Kidney capillary endothelial cell (primary cell): ENCODE results near the gene LMO7.
A peak's percentile ranks its signal among the peaks of the same experiment; 100 is the strongest.
"Not testable (repeated sequence)": the region's sequence is repeated elsewhere in the genome, so short reads cannot be mapped to it uniquely, and the experiment has no call there.

ENCODE experiments used
- DNase-seq: peaks from one replicate; pipeline ENCODE4 v3.0.0-alpha.2; 2018; ENCODE audit warnings: low spot score

The LMO7 gene

DNA sequence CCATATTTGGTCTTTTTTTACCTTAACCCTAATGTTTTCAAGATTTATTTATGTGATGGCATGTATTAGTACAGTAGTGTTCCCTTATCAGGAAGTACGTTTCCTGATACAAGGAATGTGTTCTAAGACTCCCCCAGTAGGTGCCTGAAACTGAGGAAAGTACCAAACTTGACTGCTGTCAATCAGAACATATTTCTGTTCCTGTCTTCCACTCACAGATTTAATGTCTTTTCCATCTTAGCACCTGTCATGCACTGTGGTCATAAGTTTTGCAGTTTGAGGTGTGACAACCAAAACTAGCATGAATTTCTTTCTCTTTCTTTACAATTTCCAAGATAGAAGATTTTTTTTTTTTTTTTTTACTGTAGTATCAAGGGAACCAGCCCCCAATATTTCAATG lies 62.9 kb downstream of the LMO7 start:
- no peak for DNase-seq

DNA sequence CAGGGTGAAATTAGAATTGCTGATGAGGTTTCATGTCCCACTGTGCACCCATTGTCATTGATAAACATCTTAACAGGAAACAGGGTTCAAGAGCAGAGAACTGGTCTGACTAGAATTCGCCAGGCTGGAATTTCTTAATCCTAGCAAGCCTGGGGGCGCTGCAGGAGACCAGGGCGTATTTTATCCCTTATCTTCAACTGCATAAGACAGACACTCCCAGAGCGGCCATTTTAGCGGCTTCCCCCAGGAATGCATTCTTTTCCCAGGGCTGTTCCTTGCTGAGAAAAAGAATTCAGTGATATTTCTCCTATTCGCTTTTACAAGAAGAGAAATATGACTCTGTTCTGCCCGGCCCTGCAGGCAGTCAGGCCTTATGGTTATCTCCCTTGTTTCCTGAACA lies 63.6 kb downstream of the LMO7 start:
- DNase-seq: not testable (repeated sequence)

DNA sequence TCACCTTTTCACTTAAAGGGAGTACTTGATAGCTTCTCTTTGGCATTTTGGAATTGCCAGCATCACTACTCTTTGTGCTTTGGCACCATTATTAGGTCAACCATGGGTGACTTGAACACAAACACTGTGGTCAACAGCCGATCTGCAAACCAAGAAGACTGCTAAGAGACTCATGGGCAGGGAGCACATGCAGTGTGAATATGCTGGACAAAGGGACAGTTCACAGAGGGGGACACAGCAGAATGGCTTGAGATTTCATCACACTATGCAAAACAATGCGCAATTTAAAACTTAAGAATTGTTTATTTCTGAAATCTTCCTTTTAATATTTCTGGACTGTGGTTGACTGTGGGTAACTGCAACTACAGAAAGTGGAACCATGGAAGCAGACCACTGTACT lies 64.4 kb downstream of the LMO7 start:
- no peak for DNase-seq

DNA sequence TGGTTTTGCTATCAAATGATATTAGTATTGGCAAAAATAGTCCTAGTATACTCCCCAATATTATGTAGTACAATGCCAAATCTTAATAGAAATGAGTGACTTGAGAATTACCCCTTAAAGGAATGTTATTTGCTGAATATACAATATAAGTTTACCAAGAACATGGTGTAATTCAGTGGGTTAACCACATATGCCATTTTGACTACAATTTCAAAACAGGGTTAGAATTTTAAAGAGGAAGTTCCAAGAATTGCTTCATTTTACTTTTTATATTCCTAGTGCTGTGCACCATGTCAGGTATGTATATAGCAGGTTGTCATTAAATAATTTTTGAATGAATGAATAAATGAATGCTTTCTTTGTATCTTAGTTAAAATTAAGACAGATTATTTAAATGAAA lies 66.3 kb downstream of the LMO7 start:
- DNase-seq: no peak

DNA sequence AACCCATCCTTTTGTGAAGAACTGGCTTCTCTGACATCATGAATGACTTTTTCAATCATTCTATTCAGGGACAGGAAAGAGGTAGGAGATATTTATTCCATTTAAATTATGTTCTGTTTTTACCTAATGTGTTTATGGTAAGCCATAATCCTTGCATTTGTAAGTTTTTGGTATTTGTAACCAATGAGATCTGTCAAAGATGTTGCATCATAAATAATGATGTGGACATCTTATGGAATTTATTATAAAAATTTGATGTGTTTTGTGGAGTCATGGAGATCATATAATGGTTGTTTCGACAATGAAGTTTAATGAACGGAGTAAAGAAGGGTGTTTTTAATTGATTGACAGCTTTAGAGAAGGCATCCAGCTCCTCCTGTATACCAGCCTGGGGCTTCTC lies 67.6 kb downstream of the LMO7 start:
- DNase-seq: no peak

DNA sequence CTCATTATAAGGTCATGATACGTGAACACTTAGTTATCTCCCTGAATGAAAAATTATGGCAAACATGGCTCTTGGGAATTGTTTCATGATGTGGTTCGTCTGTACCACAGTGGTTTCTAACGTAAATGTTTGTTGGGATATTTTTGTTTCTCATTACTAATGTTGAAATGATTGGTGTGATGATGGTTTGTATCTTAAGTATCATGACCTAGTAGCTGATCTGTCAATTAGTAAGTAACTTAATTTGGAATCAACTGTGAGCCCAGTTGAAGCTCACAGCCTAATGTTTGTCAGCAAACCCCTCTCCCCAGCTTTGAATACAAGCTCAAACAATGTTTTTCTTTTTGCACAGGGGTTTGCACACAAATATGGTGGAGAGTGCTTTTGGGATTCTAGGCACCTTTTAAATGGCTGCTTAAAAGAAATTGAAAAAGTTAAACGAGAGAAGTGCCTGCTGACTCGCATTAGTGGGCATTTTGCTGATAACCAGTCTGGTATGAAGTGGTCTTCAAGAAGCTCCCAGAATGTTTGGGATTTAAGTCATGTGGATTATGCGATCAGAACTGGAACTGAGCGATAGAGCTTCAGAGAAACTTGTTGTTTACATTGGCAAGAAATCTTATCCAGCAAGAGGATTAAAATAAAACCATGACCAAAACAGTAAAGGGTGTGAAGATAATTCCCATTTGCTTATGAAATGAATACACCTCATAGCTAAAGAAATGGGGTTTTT lies 68.2 kb downstream of the LMO7 start:
- DNase-seq: no peak

DNA sequence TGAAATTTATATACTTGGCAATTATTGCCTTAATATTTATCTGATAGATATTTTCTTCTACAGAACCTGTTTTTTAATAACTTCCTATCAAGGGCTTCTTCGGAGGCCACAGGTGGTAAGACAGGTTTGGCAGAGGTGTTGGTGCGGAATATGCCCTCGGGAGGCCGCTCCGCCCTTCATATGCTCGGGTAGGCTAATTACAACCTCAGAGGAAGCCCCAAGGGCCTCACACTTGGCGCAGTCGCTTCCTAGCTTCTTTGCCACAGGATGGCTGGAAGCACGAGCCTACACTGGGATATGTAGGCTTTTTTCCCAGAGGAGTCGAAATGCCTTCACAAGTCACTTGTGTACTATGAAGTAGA lies 68.8 kb downstream of the LMO7 start:
- no peak for DNase-seq

DNA sequence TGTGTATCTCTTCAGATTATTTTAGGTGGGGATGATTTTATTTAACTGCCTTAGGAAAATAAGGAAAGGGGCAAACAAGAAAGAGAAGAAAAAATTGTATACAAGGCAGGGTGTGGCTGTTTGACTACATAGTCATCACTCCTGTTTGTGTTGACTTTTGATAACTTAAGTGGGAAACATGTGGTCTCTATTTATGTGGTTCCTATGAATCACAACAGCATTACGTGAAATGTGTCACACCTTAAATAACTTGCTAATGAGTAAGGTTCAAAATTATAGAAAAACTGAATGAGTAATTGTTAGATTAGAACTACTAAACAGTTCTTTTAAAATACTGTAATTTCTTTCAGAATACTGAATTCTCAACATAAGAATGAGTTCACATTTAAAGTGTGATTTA lies 69.3 kb downstream of the LMO7 start:
- DNase-seq: peak; percentile 87

DNA sequence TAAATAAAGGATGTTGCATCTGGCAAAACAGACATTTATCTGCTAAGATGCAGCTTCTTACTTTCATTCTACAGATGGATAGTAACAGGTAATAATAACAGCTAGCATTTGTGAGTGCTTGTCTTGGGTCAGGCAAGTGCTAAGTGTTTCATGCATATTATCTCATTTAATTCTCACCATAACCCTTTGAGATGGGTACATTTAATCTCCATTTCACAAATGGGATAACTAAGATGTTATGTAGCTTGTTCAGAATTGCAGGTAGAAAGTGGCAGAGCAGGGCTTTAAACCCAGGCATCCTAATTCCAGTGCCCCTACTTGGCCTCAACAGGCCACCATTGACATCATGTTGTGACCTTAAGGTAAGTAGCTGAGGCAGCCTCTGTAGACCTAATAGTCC lies 69.8 kb downstream of the LMO7 start:
- no peak for DNase-seq

DNA sequence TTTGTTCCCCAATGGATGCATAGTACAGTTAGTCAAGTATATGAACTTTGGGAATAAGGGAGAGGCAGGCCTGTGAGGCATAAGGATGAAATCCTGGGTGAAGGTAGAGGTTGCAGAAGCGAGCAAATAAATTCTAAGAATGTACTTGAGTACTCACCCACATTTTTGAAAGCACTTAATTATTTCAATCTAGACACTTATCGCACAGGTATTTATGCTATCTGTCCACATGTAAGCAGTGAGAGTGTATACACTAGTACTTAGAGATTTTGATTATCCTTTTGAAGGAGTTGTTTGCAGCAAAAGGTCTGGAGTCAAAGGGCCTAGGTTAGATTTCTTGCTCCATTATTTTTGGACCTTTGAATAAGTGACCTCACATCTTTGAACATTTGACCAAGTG lies 77.7 kb downstream of the LMO7 start:
- no peak for DNase-seq

DNA sequence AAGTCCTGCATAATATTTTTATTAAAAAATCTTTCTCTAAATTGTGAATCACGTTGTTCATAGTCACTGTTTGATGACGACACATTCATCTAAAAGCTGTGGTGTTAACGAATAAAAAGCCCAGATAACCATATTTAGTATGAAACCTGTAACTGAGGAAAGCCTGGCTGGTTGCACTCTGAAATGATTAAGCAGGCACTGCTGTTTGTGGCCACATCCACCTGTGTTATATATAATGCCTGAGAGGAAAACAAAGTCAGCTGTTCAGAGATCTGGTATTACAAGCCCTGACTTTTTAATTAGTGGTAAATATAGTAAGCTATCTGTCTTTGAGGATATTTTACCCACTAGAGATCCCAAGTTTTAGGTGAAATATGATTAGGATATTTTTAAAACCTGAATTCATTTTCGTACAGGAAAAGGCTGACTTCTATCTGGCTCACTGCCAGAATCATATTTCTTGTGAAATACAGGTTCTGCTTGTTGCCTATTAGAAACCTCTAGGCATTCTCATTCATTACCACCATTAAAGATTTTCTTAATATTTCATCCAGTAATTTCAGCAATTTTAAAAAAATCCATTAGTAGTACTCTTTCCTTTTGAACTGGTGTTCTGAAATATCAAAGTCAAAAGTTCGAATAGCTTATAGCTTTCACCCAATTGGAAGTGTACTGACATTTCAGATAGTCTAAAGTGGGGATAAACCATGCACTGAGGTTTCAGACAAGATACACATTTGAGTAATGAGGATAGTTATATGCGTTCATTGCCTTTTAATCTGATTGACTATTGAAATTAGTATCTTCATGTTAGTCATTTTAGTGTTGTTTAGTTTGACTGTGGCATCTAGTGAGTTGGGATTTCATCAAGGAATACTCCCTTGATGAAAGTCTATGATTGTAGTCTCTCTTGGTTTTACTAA lies 79.7 kb downstream of the LMO7 start:
- DNase-seq: peak; percentile 26

DNA sequence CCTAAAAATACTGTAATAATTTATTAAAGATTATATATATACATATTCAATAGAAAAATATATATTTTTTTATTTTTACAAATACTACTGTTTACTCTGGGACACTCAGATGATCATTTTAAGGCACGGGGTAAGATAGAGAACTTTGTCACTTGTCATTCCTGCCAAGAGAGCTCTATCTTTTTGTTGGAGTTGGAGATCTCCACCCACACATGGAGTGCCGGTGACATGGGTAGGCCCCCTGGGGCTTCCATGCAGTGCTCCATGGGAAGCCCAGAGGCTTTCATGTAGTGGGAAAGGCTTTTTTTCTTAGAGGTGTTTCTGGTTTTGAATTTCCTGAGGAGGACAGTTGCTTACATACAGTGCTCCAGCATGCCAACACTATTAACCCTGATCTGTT lies 81.4 kb downstream of the LMO7 start:
- no peak for DNase-seq

DNA sequence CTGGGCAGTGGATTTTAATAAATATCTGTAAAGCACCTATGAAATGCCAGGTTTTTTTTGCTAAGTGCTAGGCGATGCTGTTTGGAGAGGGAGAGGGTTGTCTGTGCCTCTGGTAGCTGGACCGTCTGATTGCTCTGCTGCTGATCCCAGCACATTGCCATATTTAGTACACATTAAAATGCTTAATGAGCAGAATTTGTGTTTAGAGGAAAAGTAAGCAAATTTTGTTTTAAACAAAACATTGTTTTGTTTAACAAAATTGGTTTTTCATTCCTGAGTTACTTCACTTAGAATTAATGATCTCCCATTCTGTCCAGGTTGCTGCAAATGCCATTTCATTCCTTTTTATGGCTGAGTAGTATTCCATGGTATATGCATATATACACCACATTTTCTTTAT lies 85.2 kb downstream of the LMO7 start:
- no peak for DNase-seq

DNA sequence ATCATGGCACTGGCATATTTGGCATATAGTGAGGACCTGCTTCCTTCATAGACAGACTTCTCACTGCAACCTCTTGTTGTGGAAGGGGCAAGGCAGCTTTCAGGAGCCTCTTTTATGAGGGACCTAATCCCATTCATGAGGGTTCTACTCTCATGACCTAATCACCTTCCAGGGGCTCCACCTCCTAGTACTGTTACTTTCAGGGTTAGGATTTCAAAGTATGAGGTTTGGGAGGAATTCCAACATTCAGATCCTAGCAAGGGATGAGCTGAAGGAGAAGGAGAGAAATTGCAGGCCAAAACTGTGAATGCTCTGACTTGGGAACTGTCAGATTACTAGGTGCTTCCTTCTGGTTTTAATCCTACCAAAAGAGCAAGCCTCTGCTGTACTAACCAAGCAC lies 87.8 kb downstream of the LMO7 start:
- no peak for DNase-seq

DNA sequence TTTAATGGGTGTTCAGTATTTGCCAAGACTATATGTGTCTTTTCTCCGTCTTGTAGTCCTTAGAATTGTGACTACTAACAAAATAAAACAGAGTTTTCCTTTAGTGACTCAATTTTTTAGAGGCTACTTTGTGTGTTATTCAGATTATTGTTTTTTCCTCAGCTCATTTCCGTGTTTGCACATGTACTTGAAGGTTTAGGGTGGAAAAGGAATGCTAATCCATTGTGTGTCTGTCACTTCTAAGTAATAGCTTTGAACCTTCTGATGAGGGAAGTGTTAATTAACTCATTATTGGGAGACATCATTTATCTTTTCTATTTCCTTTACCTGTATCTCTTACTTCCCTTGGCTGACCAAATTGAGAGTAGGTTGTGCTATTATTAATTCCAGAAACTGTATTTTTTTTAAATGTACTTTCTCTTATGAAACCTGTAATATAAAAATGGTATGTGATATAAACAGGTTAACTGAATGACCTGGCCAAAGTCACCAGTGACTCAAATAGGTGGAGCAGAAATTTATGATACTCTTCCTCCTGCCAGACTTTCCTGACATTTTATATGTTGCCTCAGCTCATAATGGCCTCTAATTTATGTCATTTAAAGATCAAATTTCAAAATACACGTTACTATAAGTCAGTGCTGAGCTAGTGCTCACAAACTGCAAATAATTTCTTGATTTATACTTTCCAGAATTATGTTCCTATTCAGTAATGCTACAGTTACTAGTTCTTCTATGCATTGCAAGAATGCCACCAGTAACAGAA lies 88.8 kb downstream of the LMO7 start:
- peak; percentile 11 for DNase-seq

DNA sequence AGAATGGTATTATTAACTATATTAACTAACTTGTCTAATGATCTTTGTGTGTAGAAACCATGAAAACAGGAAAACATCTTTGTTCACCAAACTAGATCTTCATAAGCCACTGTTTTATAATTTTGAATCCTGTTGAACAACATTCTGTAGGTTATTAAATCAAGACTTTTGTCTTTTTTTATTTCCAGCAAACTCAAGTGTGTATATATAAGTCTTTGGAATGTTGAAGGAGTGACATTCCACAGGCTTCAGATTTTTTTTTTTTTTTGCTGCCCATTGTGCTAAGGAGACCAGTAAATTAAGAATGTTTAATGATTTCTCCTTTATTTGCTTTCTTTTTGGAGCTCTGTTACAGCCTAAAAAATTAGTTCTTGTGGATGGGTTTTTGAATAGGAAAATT lies 89.6 kb downstream of the LMO7 start:
- DNase-seq: no peak

DNA sequence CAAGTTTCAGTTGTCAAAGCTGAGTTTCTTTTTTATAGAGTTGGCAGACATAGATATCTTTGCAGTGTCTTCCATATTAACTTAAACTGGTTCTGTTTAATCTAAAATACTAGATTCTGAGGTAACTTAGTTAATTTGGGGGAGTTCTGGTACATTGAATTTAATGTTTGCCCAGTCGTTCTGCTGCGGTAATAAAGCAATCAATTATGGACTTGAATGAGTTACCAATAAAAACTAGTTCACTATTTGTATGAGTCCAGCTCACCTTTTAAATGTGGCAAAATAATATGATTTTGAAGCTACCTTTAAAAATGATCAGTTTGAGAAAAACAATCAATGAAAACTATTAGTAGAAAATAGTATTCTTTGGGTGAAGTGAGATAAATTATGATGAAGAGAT lies 90.2 kb downstream of the LMO7 start:
- no peak for DNase-seq

DNA sequence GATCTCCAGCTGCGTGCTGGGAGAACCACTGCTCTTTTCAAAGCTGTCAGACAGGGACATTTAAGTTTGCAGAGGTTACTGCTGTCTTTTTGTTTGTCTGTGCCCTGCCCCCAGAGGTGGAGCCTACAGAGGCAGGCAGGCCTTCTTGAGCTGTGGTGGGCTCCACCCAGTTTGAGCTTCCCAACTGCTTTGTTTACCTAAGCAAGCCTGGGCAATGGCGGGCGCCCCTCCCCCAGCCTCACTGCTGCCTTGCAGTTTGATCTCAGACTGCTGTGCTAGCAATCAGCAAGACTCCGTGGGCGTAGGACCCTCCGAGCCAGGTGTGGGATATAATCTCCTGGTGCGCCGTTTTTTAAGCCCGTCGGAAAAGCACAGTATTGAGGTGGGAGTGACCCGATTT lies 97.0 kb downstream of the LMO7 start:
- not testable (repeated sequence) for DNase-seq

DNA sequence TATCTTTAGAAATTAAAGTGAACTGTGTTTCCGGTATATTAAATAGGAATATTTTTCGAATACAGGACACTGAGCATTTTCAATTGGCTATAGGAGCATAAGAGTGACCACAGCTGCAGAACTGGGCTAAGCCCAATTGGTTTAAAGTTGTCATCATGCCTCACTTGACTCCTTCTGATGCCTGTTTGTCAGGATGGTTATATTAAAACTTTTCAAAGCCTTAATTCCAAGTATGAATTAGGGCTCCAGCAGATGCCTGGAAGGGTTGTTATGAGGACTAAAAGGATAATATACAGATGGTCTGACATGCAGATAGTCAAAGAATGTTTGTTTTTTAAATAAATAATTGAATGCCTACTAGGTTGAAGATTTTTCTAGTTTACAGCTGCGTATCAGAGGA lies 100.0 kb downstream of the LMO7 start:
- no peak for DNase-seq

DNA sequence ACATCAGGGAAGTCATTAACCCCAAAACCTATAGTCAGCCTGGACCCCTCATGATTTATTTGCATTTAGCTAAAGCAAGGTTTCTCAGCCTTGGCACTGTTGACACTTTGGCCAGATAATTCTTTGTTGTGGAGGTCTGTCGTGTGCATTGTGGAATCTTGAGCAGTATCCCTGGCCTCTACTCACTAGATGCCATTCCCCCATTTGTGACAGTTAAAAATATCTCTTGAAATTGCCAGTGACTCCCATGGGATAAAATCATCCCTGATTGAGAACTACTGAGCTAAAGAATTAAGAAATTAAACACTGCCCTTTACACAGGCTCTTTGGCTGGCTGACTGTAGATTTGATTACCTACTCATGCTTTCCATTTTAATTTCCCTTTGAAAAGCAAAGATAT lies 102.7 kb downstream of the LMO7 start:
- DNase-seq: no peak

DNA sequence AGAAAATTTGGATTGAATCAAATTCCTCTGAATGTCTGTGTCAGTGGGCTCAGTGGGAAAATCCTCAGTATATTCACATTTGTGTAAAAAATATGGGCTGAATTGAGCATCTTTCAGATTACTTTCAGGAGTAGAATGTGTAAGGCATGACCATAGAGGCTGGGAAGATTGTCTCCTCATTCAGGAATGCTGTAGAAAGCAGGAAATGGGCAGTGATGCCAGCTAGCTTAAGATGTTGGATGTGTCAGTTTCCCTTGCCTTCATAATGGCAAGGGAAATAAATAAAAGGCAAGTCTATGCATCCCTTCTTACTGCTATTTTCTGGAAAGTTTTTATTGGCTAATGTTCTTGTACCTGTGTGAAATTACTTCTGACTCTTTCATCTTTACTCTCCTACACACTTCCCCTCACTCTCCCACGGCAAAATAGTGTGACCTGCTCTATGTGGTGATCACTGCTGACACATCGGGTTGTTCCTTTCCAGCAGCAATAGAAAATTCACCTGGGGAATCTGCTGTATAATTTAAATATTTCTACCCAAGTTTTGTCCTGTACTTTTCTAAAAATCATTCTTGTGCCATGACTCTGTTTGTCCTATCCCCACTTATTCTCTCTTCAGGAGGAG lies 103.2 kb downstream of the LMO7 start:
- peak; percentile 16 for DNase-seq

DNA sequence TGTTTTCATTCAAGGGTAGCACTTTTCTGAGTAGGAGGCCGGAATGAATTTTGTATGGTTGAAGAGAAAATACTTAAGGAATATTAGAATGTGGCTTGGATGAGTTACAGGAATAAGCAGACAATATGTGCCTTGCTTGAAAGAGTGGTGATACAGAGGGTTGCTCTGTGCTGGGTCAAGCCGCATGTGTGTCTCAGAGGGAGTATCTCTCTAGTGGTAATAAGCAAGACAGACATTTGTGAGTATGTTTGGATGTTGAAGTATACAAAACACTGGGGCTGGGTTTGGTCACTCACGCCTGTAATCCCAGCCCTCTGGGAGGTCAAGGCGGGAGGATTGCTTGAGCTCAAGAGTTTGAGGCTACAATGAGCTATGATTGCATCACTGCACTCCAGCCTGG lies 103.9 kb downstream of the LMO7 start:
- no peak for DNase-seq
